ENCODE data around the gene WDR64. TPM values are rescaled to one million over a fixed set of nuclear protein-coding genes. Genes with fewer than 3 reads are reported as not detected.
"Not testable (repeated sequence)": the region's sequence is repeated elsewhere in the genome, so short reads cannot be mapped to it uniquely, and the experiment has no call there.

WDR64 gene
- total RNA-seq, 1 experiment from 2014 or later, result not detected

DNA sequence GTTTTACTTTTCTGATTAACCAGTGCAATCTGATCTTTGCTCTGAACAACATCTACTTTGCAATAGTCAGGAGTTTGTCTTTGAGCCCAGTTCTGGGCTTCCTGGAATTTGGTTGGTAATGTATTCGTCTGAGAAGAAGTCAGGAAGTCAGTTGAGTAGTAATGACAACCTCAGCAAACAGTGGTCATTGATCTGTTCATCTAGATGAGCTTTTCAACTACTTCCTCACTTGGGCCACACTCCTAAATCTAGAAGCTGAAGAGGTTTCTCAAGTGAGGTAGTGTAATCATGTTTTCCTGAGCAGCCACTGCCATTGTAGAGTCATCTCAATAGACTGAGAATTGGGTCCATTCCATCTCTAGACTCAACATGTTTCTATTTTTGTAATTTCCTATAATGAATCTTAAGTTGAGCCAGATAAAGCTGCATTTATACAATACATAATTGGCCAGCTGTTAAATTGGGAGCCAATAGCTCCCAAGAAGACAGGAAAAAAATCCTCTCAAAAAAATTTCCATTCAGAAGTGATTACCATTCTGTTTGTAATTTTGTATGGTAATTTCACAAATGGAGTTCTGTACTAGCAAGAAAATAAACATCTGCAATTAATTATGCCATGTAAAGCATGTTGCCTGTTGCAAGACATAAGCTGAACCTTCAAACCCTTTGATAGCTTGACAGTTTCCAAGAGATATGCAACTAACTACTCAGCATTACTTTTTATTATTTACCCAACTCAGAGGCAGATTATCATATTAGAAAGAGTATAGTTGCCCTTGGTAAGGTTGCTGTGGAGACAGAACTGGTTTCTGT lies 49.6 kb downstream of the WDR64 start:
- ChIA-PET POLR2A (interaction anchor here (0.6 to 3.1 kb wide), 14 partner anchors 8 to 858 kb away, joined by 3 to 43 read pairs (median 4); partner anchors contain the start of genes CHML and OPN3), CTCF (interaction anchor here (0.6 to 1.6 kb wide), 7 partner anchors 14 to 839 kb away, joined by 3 to 6 read pairs (median 3); no protein-coding TSS in a partner anchor)
- DNase-seq (ENCODE audit: unreplicated experiment), result no peak
- Mint-ChIP-seq H3K9me3 (ENCODE audit: unreplicated experiment) (no peaks in the 10 kb centered on the region), H3K36me3 (ENCODE audit: insufficient read depth, unreplicated experiment) (no peaks in the 10 kb centered on the region), H3K27ac (ENCODE audit: low read depth, unreplicated experiment) (peak overlapping the region; percentile 72), H3K4me3 (ENCODE audit: unreplicated experiment) (no peak overlapping the region), H3K27me3 (ENCODE audit: insufficient read depth, unreplicated experiment) (no peaks in the 10 kb centered on the region), H3K4me1 (ENCODE audit: insufficient read depth, unreplicated experiment) (peaks cover 23% of the 10 kb centered on the region)
- no TSS peak for BruUV-seq (replicated peaks)
- TF ChIP-seq, protein P1, sequence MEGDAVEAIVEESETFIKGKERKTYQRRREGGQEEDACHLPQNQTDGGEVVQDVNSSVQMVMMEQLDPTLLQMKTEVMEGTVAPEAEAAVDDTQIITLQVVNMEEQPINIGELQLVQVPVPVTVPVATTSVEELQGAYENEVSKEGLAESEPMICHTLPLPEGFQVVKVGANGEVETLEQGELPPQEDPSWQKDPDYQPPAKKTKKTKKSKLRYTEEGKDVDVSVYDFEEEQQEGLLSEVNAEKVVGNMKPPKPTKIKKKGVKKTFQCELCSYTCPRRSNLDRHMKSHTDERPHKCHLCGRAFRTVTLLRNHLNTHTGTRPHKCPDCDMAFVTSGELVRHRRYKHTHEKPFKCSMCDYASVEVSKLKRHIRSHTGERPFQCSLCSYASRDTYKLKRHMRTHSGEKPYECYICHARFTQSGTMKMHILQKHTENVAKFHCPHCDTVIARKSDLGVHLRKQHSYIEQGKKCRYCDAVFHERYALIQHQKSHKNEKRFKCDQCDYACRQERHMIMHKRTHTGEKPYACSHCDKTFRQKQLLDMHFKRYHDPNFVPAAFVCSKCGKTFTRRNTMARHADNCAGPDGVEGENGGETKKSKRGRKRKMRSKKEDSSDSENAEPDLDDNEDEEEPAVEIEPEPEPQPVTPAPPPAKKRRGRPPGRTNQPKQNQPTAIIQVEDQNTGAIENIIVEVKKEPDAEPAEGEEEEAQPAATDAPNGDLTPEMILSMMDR (IDR thresholded peaks at IDR 0.05; ENCODE audit: unreplicated experiment), result no peak
- intact Hi-C loops (cut with micrococcal nuclease), result loop anchor here (2.0 to 5.0 kb wide), 2 partner anchors 13 to 131 kb away; no protein-coding TSS in a partner anchor

DNA sequence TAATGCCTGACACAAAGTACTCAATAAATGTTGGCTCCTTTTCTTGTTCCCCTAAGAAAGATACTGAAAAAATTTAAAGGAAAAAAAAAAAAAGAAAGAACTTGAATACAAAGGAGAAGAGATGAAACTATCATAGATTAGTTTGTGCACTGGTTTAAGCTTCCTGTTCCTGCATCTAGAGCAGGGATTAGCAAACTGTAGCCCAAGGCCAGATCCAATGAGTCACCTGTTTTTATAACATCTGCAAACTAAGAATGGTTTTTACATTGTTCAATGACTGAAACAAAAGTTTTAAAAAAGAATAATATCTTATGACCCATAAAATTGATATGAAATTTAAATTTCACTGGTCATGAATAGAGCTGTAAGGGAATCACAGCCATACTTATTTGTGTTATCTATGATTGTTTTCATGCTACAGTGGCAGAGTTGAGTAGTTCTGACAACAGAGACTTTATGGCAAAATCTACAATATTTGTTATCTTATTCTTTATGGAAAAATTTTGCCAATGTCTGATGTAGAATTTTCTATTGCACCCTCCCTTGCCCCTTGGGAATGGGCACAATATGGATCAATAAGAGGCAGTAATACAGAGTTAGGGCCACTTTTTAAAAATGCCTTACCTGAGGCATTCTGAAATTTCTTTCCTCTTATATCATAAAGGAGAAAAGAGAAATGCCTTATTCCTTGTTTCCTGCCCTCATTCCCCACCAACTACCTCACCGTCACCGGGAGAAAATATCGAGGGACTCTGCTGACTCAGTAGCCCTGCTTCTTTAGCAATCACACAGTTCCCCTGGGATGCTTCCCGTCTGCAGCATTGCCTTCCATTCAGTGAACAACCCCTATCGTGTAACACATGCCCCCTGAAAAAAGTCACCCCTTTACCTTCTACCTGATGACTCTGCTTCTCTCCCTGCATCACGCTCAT lies 50.6 kb downstream of the WDR64 start:
- peak; percentile 94 for DNase-seq (ENCODE audit: unreplicated experiment)
- Mint-ChIP-seq H3K9me3 (ENCODE audit: unreplicated experiment) (no peaks in the 10 kb centered on the region), H3K4me1 (ENCODE audit: insufficient read depth, unreplicated experiment) (peaks cover 34% of the 10 kb centered on the region), H3K27ac (ENCODE audit: low read depth, unreplicated experiment) (peak overlapping the region; percentile 72), H3K36me3 (ENCODE audit: insufficient read depth, unreplicated experiment) (no peaks in the 10 kb centered on the region), H3K4me3 (ENCODE audit: unreplicated experiment) (peak overlapping the region; percentile 3), H3K27me3 (ENCODE audit: insufficient read depth, unreplicated experiment) (no peaks in the 10 kb centered on the region)
- BruUV-seq (replicated peaks), result no TSS peak
- intact Hi-C loops (cut with micrococcal nuclease), result loop anchor here (2.0 to 5.0 kb wide), 2 partner anchors 14 to 130 kb away; no protein-coding TSS in a partner anchor
- CTCF ChIA-PET, result interaction anchor here (0.5 to 1.6 kb wide), 7 partner anchors 15 to 840 kb away, joined by 3 to 6 read pairs (median 3); no protein-coding TSS in a partner anchor
- TF ChIP-seq, protein P1 (IDR thresholded peaks at IDR 0.05; ENCODE audit: unreplicated experiment), result no peak
- POLR2A ChIA-PET, result interaction anchor here (0.6 to 3.1 kb wide), 14 partner anchors 9 to 859 kb away, joined by 3 to 43 read pairs (median 4); partner anchors contain the start of genes CHML and OPN3

DNA sequence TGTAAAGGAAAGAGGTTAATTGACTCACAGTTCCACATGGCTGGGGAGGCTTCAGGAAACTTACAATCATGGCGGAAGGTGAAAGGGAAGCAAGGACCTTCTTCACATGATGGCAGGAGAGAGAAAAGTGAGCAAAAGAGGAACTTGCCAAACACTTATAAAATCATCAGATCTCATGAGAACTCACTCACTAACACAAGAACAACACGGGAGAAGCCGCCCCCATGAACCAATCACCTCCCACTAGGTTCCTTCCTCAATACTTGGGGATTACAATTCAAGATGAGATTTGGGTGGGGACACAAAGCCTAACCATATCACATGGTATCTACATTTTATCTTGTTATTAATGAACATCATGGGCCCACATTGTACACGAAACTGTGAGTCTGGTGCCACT lies 51.7 kb downstream of the WDR64 start:
- H3K36me3 Mint-ChIP-seq (ENCODE audit: insufficient read depth, unreplicated experiment); CTCF ChIA-PET; DNase-seq (ENCODE audit: unreplicated experiment); H3K27me3 Mint-ChIP-seq (ENCODE audit: insufficient read depth, unreplicated experiment); BruUV-seq (replicated peaks); H3K9me3 Mint-ChIP-seq (ENCODE audit: unreplicated experiment); H3K4me3 Mint-ChIP-seq (ENCODE audit: unreplicated experiment): not testable (repeated sequence)
- POLR2A ChIA-PET, result interaction anchor here (1.6 to 6.1 kb wide), 2 partner anchors 15 to 63 kb away, joined by 6 to 60 read pairs; partner anchors contain the start of genes CHML and OPN3
- H3K4me1 Mint-ChIP-seq (ENCODE audit: insufficient read depth, unreplicated experiment), result peaks cover 37% of the 10 kb centered on the region
- peak overlapping the region; percentile 72 for H3K27ac Mint-ChIP-seq (ENCODE audit: low read depth, unreplicated experiment)
- intact Hi-C loops (cut with micrococcal nuclease), result loop anchor here (2.0 to 5.0 kb wide), 2 partner anchors 15 to 129 kb away; no protein-coding TSS in a partner anchor

DNA sequence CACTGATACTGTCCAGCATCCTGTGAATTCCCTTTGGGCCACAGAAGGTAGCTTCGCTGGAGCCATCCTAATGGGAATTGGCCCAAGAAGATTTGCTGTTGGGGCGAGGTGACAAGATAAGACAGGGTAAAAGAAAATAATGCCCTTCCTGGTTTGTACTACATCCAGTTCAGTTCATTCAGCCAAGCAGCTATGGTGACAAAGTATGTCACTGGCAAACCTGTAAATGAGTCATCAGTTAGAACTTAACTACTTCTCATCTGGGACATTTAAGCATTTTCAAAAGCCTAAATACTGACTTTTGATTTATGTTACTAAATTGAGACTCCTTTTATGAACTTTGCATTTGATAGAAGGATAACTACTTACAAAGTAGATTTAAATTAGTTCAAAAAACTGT lies 54.2 kb downstream of the WDR64 start:
- DNase-seq (ENCODE audit: unreplicated experiment), result peak; percentile 52
- CTCF ChIA-PET, result interaction anchor here (0.7 to 1.3 kb wide), 10 partner anchors 9 to 270 kb away, joined by 3 to 7 read pairs (median 3); no protein-coding TSS in a partner anchor
- Mint-ChIP-seq H3K4me1 (ENCODE audit: insufficient read depth, unreplicated experiment) (peaks cover 37% of the 10 kb centered on the region), H3K27me3 (ENCODE audit: insufficient read depth, unreplicated experiment) (no peaks in the 10 kb centered on the region), H3K36me3 (ENCODE audit: insufficient read depth, unreplicated experiment) (no peaks in the 10 kb centered on the region), H3K4me3 (ENCODE audit: unreplicated experiment) (no peak overlapping the region), H3K27ac (ENCODE audit: low read depth, unreplicated experiment) (peak overlapping the region; percentile 85), H3K9me3 (ENCODE audit: unreplicated experiment) (no peaks in the 10 kb centered on the region)
- intact Hi-C loops (cut with micrococcal nuclease), result no loop called here
- TF ChIP-seq, protein P1 (IDR thresholded peaks at IDR 0.05; ENCODE audit: unreplicated experiment), result no peak
- no TSS peak for BruUV-seq (replicated peaks)
- POLR2A ChIA-PET, result interaction anchor here (0.7 to 6.1 kb wide), 24 partner anchors 9 to 909 kb away, joined by 3 to 60 read pairs (median 5); partner anchors contain the start of genes CHML, FH and OPN3
